RWPE1 (cell line): ENCODE data around the gene GPC6.
A peak's percentile ranks its signal among the peaks of the same experiment; 100 is the strongest.

Experiments
- CTCF ChIA-PET: fragments of 350-600 bp; sonication (Branson Sonifier 250); formaldehyde crosslinking; extraction: SDS; loops from one replicate; lab custom pipeline; 2021; lab: Yijun Ruan, JAX
- POLR2A ChIA-PET: fragments of 400-600 bp; formaldehyde crosslinking; extraction: SDS; loops from one replicate; lab custom pipeline; 2020; ENCODE audit warnings: antibody characterized with exemption; ENCODE audit not compliant: low non-redundant PET; lab: Yijun Ruan, JAX
- DNase-seq: peaks from one replicate; pipeline ENCODE4 v3.0.0; 2012; ENCODE audit warnings: low spot score
- H3K27ac ChIP-seq: fragments of 450-650 bp; 2 replicates; pipeline ENCODE4 v1.5.1; 2017
- CTCF ChIP-seq: fragments of 450-650 bp; conservative IDR thresholded peaks from 2 replicates; pipeline ENCODE4 v1.5.1; 2017; ENCODE audit warnings: low read depth, mild to moderate bottlenecking

GPC6 gene

DNA sequence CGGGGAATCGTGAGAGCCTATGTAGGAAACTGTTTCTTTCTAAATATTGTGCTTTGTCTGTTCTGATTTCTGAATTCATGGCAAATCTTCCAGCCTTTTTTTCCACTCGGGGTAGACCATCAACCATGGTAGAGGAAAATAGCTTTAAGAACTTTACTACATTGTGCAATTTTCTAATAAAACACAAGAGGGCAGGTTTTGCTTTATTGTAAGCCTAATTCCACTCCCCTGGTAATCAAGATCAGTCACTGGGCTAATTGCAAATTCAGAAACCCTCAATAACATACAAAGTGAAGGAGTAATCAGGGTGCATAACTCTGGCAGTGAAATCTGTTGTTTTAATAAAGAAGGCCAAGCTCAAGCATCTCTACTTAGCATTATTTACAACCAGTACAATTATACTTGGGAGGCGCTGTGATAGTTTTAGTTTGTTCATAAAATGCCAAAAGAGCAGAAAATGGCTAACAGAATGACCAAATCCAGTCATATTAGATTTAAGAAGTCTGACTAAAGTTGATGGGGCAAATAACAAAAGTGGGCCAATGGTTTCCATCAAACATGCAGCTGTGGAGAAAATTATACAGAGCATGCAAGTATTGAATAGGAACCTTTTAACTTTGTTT lies 1209.1 kb downstream of the GPC6 start:
- H3K27ac ChIP-seq: no peak overlapping the region
- ChIA-PET POLR2A (interaction anchor here (0.6 kb wide), 1 partner anchor 692 kb away, joined by 3 read pairs; no protein-coding TSS in a partner anchor), CTCF (interaction anchor here (0.6 to 5.1 kb wide), 12 partner anchors 11 to 1043 kb away, joined by 3 to 31 read pairs (median 4); no protein-coding TSS in a partner anchor)
- TF ChIP-seq CTCF: peak; percentile 71
- peak; percentile 53 for DNase-seq

GRCh38 chr13:94444826-94445225 lies 1218.2 kb downstream of the GPC6 start:
- TF ChIP-seq CTCF: no peak
- CTCF ChIA-PET: no interaction called here
- POLR2A ChIA-PET: no interaction called here
- DNase-seq: no peak
- no peak overlapping the region for H3K27ac ChIP-seq

GRCh38 chr13:94454334-94454733 lies 1227.7 kb downstream of the GPC6 start:
- no peak for TF ChIP-seq CTCF
- POLR2A ChIA-PET: no interaction called here
- no peak for DNase-seq
- CTCF ChIA-PET: no interaction called here
- no peak overlapping the region for H3K27ac ChIP-seq

DNA sequence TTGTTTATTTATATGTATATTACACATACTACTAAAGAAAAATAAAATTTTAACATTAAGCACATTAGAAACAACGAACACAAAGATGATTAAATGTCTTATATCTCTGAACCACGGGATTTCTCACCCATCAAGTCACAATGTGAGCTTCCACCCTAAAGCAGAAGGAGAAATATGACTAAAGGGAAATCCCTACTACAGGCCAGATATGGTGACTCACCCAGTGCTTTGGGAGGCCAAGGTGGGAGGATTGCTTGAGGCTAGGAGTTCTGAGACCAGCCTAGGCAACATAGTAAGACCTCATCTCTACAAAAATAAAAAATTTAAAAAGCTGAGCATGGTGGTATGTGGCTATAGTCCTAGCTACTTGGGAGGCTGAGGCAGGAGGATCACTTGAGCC lies 1228.3 kb downstream of the GPC6 start:
- no peak for DNase-seq
- POLR2A ChIA-PET: no interaction called here
- TF ChIP-seq CTCF: no peak
- H3K27ac ChIP-seq: no peak overlapping the region
- CTCF ChIA-PET: no interaction called here

- H3K27ac ChIP-seq: no peak overlapping the region
- no peak for DNase-seq
- TF ChIP-seq CTCF: no peak
- ChIA-PET POLR2A (no interaction called here), CTCF (no interaction called here)
These were observed 1228.8 kb downstream of the GPC6 start for GRCh38 chr13:94455414-94455813.
